ENCODE results near the gene ADAMTSL1.

GRCh38 chr9:18718932-18719331 lies 245.0 kb downstream of the ADAMTSL1 start:
- TF ChIP-seq CTCF (IDR thresholded peaks at IDR 0.05) (no peak), EP300 (IDR thresholded peaks at IDR 0.05) (no peak), POLR2AphosphoS5 (IDR thresholded peaks at IDR 0.05) (no peak)

All from suprapubic skin (tissue), 4 donors.